Esophagus squamous epithelium (tissue), 4 donors: ENCODE data around the gene B3GNT2.

Experiments used
- POLR2A ChIP-seq, 4 donors: fragments of 450-650 bp; IDR thresholded peaks; one replicate each; pipeline ENCODE4 v1.6.1; 2017; ENCODE audit warnings: antibody characterized with exemption in 4 of 4, mild to moderate bottlenecking in 4 of 4, moderate library complexity in 3 of 4
- TF ChIP-seq, protein P1 (sequence below), 6 experiments: fragments of 450-650 bp in 4 of 6; fragments of 200-600 bp in 2 of 6; sonication (generic) in 2 of 6; IDR thresholded peaks; one replicate each; pipeline ENCODE4 v1.5.1; 2016 to 2019; ENCODE audit warnings: antibody characterized with exemption in 6 of 6, mild to moderate bottlenecking in 4 of 6, moderate library complexity in 4 of 6

DNA sequence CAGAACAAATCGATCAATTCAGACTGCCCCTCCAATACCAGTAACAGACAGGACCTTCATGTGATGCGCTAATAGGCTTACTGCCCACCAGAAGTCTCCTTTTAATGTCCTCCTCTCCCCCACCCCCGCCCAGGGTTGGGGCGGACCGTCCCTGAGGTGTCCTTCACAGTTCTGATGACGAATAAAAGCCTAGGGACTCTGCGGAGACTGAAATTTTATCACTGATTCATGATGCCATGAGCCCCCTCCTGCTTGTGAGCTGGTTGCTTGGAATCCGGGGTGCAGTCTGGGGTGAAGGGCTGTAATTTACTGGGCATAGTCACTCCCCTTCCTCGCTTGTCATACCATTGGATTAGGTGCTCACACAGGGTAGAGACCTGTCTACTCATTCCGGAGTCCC, 42.3 kb downstream of the B3GNT2 start:
- TF ChIP-seq POLR2A (IDR thresholded peaks at IDR 0.05), result no peak
- TF ChIP-seq, protein P1, sequence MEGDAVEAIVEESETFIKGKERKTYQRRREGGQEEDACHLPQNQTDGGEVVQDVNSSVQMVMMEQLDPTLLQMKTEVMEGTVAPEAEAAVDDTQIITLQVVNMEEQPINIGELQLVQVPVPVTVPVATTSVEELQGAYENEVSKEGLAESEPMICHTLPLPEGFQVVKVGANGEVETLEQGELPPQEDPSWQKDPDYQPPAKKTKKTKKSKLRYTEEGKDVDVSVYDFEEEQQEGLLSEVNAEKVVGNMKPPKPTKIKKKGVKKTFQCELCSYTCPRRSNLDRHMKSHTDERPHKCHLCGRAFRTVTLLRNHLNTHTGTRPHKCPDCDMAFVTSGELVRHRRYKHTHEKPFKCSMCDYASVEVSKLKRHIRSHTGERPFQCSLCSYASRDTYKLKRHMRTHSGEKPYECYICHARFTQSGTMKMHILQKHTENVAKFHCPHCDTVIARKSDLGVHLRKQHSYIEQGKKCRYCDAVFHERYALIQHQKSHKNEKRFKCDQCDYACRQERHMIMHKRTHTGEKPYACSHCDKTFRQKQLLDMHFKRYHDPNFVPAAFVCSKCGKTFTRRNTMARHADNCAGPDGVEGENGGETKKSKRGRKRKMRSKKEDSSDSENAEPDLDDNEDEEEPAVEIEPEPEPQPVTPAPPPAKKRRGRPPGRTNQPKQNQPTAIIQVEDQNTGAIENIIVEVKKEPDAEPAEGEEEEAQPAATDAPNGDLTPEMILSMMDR (IDR thresholded peaks at IDR 0.05), result no peak
